GM19035 (cell line): ENCODE results near the gene CFAP54.
A peak's percentile ranks its signal among the peaks of the same experiment; 100 is the strongest.
"Not testable (repeated sequence)": the region's sequence is repeated elsewhere in the genome, so short reads cannot be mapped to it uniquely, and the experiment has no call there.

Source experiments
- ATAC-seq: cut with Tn5 transposase; IDR thresholded peaks from one replicate; pipeline ENCODE4 v1.9.1; 2021; ENCODE audit not compliant: unreplicated experiment

CFAP54 gene

GRCh38 chr12:96489392-96490056 is at the start of gene CFAP54:
TSS of gene CFAP54 (plus strand) at chr12:96489577. CDS start at chr12:96489610, 33 bp downstream.
- peak; percentile 93 for ATAC-seq

- no peak for ATAC-seq
Observed at GRCh38 chr12:96441816-96442215, 47.6 kb upstream of the CFAP54 start.

GRCh38 chr12:96442906-96443305 is 46.5 kb upstream of the CFAP54 start:
- ATAC-seq, result no peak

GRCh38 chr12:96444399-96444798 is 45.0 kb upstream of the CFAP54 start:
- ATAC-seq, result no peak

- peak; percentile 94 for ATAC-seq
Observed at GRCh38 chr12:96445691-96446583, 43.4 kb upstream of the CFAP54 start.

- ATAC-seq, result no peak
Observed at GRCh38 chr12:96447256-96447655, 42.1 kb upstream of the CFAP54 start.

GRCh38 chr12:96448300-96448699 is 41.1 kb upstream of the CFAP54 start:
- no peak for ATAC-seq

GRCh38 chr12:96452261-96452922 is 37.0 kb upstream of the CFAP54 start:
- ATAC-seq, result no peak

- no peak for ATAC-seq
Observed at GRCh38 chr12:96454396-96454795, 35.0 kb upstream of the CFAP54 start.

- ATAC-seq, result peak; percentile 83
Observed at GRCh38 chr12:96456265-96456974, 33.0 kb upstream of the CFAP54 start.

- no peak for ATAC-seq
Observed at GRCh38 chr12:96457191-96457930, 32.0 kb upstream of the CFAP54 start.

GRCh38 chr12:96459281-96459680 is 30.1 kb upstream of the CFAP54 start:
- not testable (repeated sequence) for ATAC-seq

- no peak for ATAC-seq
Observed at GRCh38 chr12:96462571-96463280, 26.7 kb upstream of the CFAP54 start.

- no peak for ATAC-seq
Observed at GRCh38 chr12:96465896-96466295, 23.5 kb upstream of the CFAP54 start.

- ATAC-seq, result no peak
Observed at GRCh38 chr12:96466939-96467751, 22.2 kb upstream of the CFAP54 start.

- ATAC-seq, result no peak
Observed at GRCh38 chr12:96471368-96472050, 17.9 kb upstream of the CFAP54 start.

GRCh38 chr12:96472384-96472783 is 17.0 kb upstream of the CFAP54 start:
- ATAC-seq, result no peak

- ATAC-seq, result no peak
Observed at GRCh38 chr12:96473394-96474093, 15.8 kb upstream of the CFAP54 start.
